Cardiac fibroblast (primary cell): ENCODE data around the gene AGMO.
"Not testable (repeated sequence)": the region's sequence is repeated elsewhere in the genome, so short reads cannot be mapped to it uniquely, and the experiment has no call there.

Experiments used
- DNase-seq, 2 donors: peaks; one replicate each; pipeline versions ENCODE4 v3.0.0 to v3.0.0-alpha.2; 2010; ENCODE audit warnings: low read depth in 2 of 2
- H3K4me3 ChIP-seq, 2 donors: replicated peaks in 1 of 2; 1 replicate in 1 of 2; 2 replicates in 1 of 2; pipeline ENCODE4 v1.5.1; 2011; ENCODE audit warnings: low read depth in 2 of 2, low read length in 2 of 2, mild to moderate bottlenecking in 2 of 2, moderate library complexity in 1 of 2
- CTCF ChIP-seq: IDR thresholded peaks from one replicate; pipeline ENCODE4 v1.5.1; 2011; ENCODE audit warnings: low read depth, mild to moderate bottlenecking, low read length, inconsistent platforms

Gene AGMO

GRCh38 chr7:15543256-15543655, 18.6 kb downstream of the AGMO start:
- no peak for TF ChIP-seq CTCF
- no peak overlapping the region for H3K4me3 ChIP-seq
- DNase-seq, result no peak

- DNase-seq, result no peak
- no peak for TF ChIP-seq CTCF
- no peak overlapping the region for H3K4me3 ChIP-seq
Measured at GRCh38 chr7:15527648-15528047, 34.2 kb downstream of the AGMO start.

- no peak overlapping the region for H3K4me3 ChIP-seq
- TF ChIP-seq CTCF, result no peak
- no peak for DNase-seq
Measured at GRCh38 chr7:15525652-15526263, 36.1 kb downstream of the AGMO start.

- peak in 1 of 2 donors; percentile 4 for DNase-seq
- H3K4me3 ChIP-seq, result no peak overlapping the region
- TF ChIP-seq CTCF, result peak; percentile 19
Measured at GRCh38 chr7:15524077-15524476, 37.7 kb downstream of the AGMO start.

- not testable (repeated sequence) for H3K4me3 ChIP-seq, DNase-seq
Measured at GRCh38 chr7:15517865-15518264, 44.0 kb downstream of the AGMO start.

- TF ChIP-seq CTCF, result no peak
- peak overlapping the region in 1 of 2 donors; percentile 6 for H3K4me3 ChIP-seq
- peak; percentile 24 to 45 for DNase-seq
Measured at GRCh38 chr7:15515252-15515651, 46.6 kb downstream of the AGMO start.

GRCh38 chr7:15508258-15508657, 53.6 kb downstream of the AGMO start:
- TF ChIP-seq CTCF, result no peak
- peak overlapping the region in 1 of 2 donors; percentile 3 for H3K4me3 ChIP-seq
- DNase-seq, result peak; percentile 10 to 74
